Parathyroid adenoma (tissue), 2 donors: ENCODE data around the gene MTHFD2L.

Experiments used
- H2AFZ ChIP-seq: fragments of 300-600 bp; sonication (generic); one replicate; pipeline ENCODE4 v1.7.0; 2017; ENCODE audit warnings: antibody characterized with exemption, mild to moderate bottlenecking
- H3K27ac ChIP-seq: fragments of 300-600 bp; sonication (generic); one replicate; pipeline ENCODE4 v1.7.0; 2017
- H3K27me3 ChIP-seq: fragments of 300-600 bp; sonication (generic); one replicate; pipeline ENCODE4 v1.7.0; 2017; ENCODE audit warnings: low read length; ENCODE audit not compliant: control insufficient read depth, insufficient read depth
- H3K36me3 ChIP-seq: fragments of 300-600 bp; sonication (generic); one replicate; pipeline ENCODE4 v1.7.0; 2017; ENCODE audit warnings: low read length; ENCODE audit not compliant: control insufficient read depth, insufficient read depth
- H3K4me1 ChIP-seq: fragments of 300-600 bp; sonication (generic); one replicate; pipeline ENCODE4 v1.7.0; 2017; ENCODE audit warnings: control low read depth
- H3K4me2 ChIP-seq: fragments of 300-600 bp; sonication (generic); one replicate; pipeline ENCODE4 v1.7.0; 2017; ENCODE audit warnings: low read length
- H3K4me3 ChIP-seq: fragments of 300-600 bp; sonication (generic); one replicate; pipeline ENCODE4 v1.7.0; 2017; ENCODE audit warnings: low read depth, low read length
- H3K79me2 ChIP-seq: fragments of 300-600 bp; sonication (generic); one replicate; pipeline ENCODE4 v1.7.0; 2017; ENCODE audit warnings: control low read depth
- H3K9ac ChIP-seq: fragments of 300-600 bp; sonication (generic); one replicate; pipeline ENCODE4 v1.7.0; 2017; ENCODE audit warnings: mild to moderate bottlenecking
- H3K9me3 ChIP-seq: fragments of 300-600 bp; sonication (generic); one replicate; pipeline ENCODE4 v1.7.0; 2017; ENCODE audit warnings: low read length; ENCODE audit not compliant: control insufficient read depth
- TF ChIP-seq, protein P1 (sequence below): fragments of 300-600 bp; sonication (generic); IDR thresholded peaks from one replicate; pipeline ENCODE4 v1.7.0; 2017; ENCODE audit warnings: antibody characterized with exemption, mild to moderate bottlenecking
- donor health status: primary hyperparathyroidism.

MTHFD2L gene

GRCh38 chr4:74287791-74288190 is 129.9 kb downstream of the MTHFD2L start:
- Histone ChIP-seq H3K9ac (no peak overlapping the region), H3K27me3 (no peaks in the 10 kb centered on the region), H3K4me2 (no peak overlapping the region), H3K4me1 (no peaks in the 10 kb centered on the region), H3K4me3 (no peak overlapping the region), H3K36me3 (no peaks in the 10 kb centered on the region), H3K9me3 (no peaks in the 10 kb centered on the region), H3K79me2 (no peaks in the 10 kb centered on the region), H3K27ac (no peak overlapping the region), H2AFZ (no peak overlapping the region)
- TF ChIP-seq, protein P1, sequence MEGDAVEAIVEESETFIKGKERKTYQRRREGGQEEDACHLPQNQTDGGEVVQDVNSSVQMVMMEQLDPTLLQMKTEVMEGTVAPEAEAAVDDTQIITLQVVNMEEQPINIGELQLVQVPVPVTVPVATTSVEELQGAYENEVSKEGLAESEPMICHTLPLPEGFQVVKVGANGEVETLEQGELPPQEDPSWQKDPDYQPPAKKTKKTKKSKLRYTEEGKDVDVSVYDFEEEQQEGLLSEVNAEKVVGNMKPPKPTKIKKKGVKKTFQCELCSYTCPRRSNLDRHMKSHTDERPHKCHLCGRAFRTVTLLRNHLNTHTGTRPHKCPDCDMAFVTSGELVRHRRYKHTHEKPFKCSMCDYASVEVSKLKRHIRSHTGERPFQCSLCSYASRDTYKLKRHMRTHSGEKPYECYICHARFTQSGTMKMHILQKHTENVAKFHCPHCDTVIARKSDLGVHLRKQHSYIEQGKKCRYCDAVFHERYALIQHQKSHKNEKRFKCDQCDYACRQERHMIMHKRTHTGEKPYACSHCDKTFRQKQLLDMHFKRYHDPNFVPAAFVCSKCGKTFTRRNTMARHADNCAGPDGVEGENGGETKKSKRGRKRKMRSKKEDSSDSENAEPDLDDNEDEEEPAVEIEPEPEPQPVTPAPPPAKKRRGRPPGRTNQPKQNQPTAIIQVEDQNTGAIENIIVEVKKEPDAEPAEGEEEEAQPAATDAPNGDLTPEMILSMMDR: no peak

- TF ChIP-seq, protein P1: no peak
- Histone ChIP-seq H3K36me3 (no peaks in the 10 kb centered on the region), H3K27ac (no peak overlapping the region), H2AFZ (no peak overlapping the region), H3K9me3 (no peaks in the 10 kb centered on the region), H3K79me2 (no peaks in the 10 kb centered on the region), H3K9ac (no peak overlapping the region), H3K4me1 (peaks cover 4% of the 10 kb centered on the region), H3K27me3 (no peaks in the 10 kb centered on the region), H3K4me2 (no peak overlapping the region), H3K4me3 (no peak overlapping the region)
These were observed 133.6 kb downstream of the MTHFD2L start for GRCh38 chr4:74291471-74291870.

GRCh38 chr4:74292111-74292870 is 134.4 kb downstream of the MTHFD2L start:
- H3K79me2 ChIP-seq: no peaks in the 10 kb centered on the region
- no peak overlapping the region for H3K4me2 ChIP-seq
- H3K9me3 ChIP-seq: no peaks in the 10 kb centered on the region
- H3K27me3 ChIP-seq: no peaks in the 10 kb centered on the region
- no peaks in the 10 kb centered on the region for H3K36me3 ChIP-seq
- H3K9ac ChIP-seq: no peak overlapping the region
- H3K4me3 ChIP-seq: no peak overlapping the region
- peaks cover 4% of the 10 kb centered on the region for H3K4me1 ChIP-seq
- no peak overlapping the region for H3K27ac ChIP-seq
- no peak overlapping the region for H2AFZ ChIP-seq
- TF ChIP-seq, protein P1: no peak

- no peak overlapping the region for H3K4me3 ChIP-seq
- H3K27ac ChIP-seq: no peak overlapping the region
- H3K79me2 ChIP-seq: no peaks in the 10 kb centered on the region
- no peak overlapping the region for H3K4me2 ChIP-seq
- no peaks in the 10 kb centered on the region for H3K36me3 ChIP-seq
- H3K4me1 ChIP-seq: peaks cover 7% of the 10 kb centered on the region
- H3K27me3 ChIP-seq: no peaks in the 10 kb centered on the region
- H3K9ac ChIP-seq: no peak overlapping the region
- no peaks in the 10 kb centered on the region for H3K9me3 ChIP-seq
- no peak overlapping the region for H2AFZ ChIP-seq
- TF ChIP-seq, protein P1: no peak
These were observed 135.6 kb downstream of the MTHFD2L start for GRCh38 chr4:74293558-74293957.

GRCh38 chr4:74294681-74295080 is 136.8 kb downstream of the MTHFD2L start:
- Histone ChIP-seq H3K4me2 (no peak overlapping the region), H3K27ac (no peak overlapping the region), H3K9ac (no peak overlapping the region), H3K36me3 (no peaks in the 10 kb centered on the region), H2AFZ (no peak overlapping the region), H3K27me3 (no peaks in the 10 kb centered on the region), H3K9me3 (no peaks in the 10 kb centered on the region), H3K79me2 (no peaks in the 10 kb centered on the region), H3K4me1 (peaks cover 7% of the 10 kb centered on the region), H3K4me3 (no peak overlapping the region)
- TF ChIP-seq, protein P1: no peak
